Heart right ventricle (tissue), 16 donors: Measurements from ENCODE around the gene TMEM97. TPM values are rescaled to one million over a fixed set of nuclear protein-coding genes. Genes with fewer than 3 reads are reported as not detected.
"Not testable (repeated sequence)": the region's sequence is repeated elsewhere in the genome, so short reads cannot be mapped to it uniquely, and the experiment has no call there.

Experiments
- ATAC-seq, 8 donors: fragments of 200-7000 bp; cut with Tn5 transposase; one replicate each; pipeline ENCODE4 v1.9.1; 2020; ENCODE audit warnings: mild to moderate bottlenecking in 8 of 8, moderate library complexity in 8 of 8, moderate number of reproducible peaks in 1 of 8
- DNase-seq, 2 donors: peaks; one replicate each; pipeline ENCODE4 v3.0.0-alpha.2; 2020
- H3K27ac ChIP-seq, 10 donors: fragments of 200-600 bp; sonication (generic) in 2 of 10; one replicate each; pipeline versions ENCODE4 v1.5.0 to v1.8.0; 2020 to 2022; ENCODE audit warnings: mild to moderate bottlenecking in 3 of 10
- H3K27me3 ChIP-seq, 7 donors: fragments of 200-600 bp; one replicate each; pipeline ENCODE4 v1.8.0; 2021 to 2022; ENCODE audit warnings: mild to moderate bottlenecking in 2 of 7
- H3K36me3 ChIP-seq, 9 donors: fragments of 200-600 bp; sonication (generic) in 1 of 9; one replicate each; pipeline versions ENCODE4 v1.5.0 to v1.8.0; 2020 to 2022; ENCODE audit warnings: mild to moderate bottlenecking in 2 of 9
- H3K4me1 ChIP-seq, 9 donors: fragments of 200-600 bp; sonication (generic) in 1 of 9; one replicate each; pipeline versions ENCODE4 v1.5.0 to v1.8.0; 2020 to 2022; ENCODE audit warnings: mild to moderate bottlenecking in 4 of 9
- H3K4me3 ChIP-seq, 10 donors: fragments of 200-600 bp; sonication (generic) in 2 of 10; one replicate each; pipeline versions ENCODE4 v1.5.0 to v1.8.0; 2020 to 2022; ENCODE audit warnings: mild to moderate bottlenecking in 7 of 10, moderate library complexity in 2 of 10
- H3K9me3 ChIP-seq, 11 donors: fragments of 200-600 bp in 10 of 11; sonication (generic) in 2 of 11; one replicate each; pipeline versions ENCODE4 v1.5.0 to v1.8.0; 2013 to 2022; ENCODE audit warnings: mild to moderate bottlenecking in 2 of 11, control low read depth in 1 of 11, moderate library complexity in 1 of 11
- CTCF ChIP-seq, 9 donors: fragments of 200-600 bp; sonication (generic) in 2 of 9; IDR thresholded peaks; one replicate each; pipeline versions ENCODE4 v1.5.0 to v1.8.0; 2021 to 2022; ENCODE audit warnings: antibody characterized with exemption in 9 of 9, mild to moderate bottlenecking in 5 of 9, moderate library complexity in 1 of 9
- WGBS, 2 donors: extraction: QIAGEN DNeasy Blood & Tissue Kit; methylation state at CpG; one replicate each; pipeline ENCODE4 v1.1.7; 2013; ENCODE audit warnings: inconsistent platforms in 1 of 2; 5-methylcytosine and 5-hydroxymethylcytosine counted together
- intact Hi-C, 10 donors: fragments of 100-400 bp; cut with DNase I; formaldehyde crosslinking; loops; one replicate each; pipeline versions ENCODE4 v1.11.1 to v1.14.2; 2022
- polyA plus RNA-seq, 2 donors: library from polyadenylated mRNA; stranded (reverse); fragments of 200-250 nt; gene quantifications; one replicate each; pipeline ENCODE4 v1.2.3, GENCODE V29; 2013
- total RNA-seq, 10 donors: library from RNA; stranded (reverse); fragmentation: NEBNext Ultra II Directional in 3 of 10; extraction: Animal tissue kit (Norgen Biotek cat#: 25700) in 3 of 10; gene quantifications; one replicate each; pipeline versions ENCODE4 v1.2.1 to v1.2.4, GENCODE V29; 2021 to 2023
- donor health status: Arrhythmogenic right ventricular cardiomyopathy.
- donor health status: ischemic (EF 13 %, LVEDD 7.1; RV severe dilation, severe dysfunction).
- donor health status: healthy with polysubstance abuse.
- donor health status: DM: no; HTN: yes; CAD: no.
- donor health status: DM: no; HTN: no; CAD: no.
- donor health status: ischemic (EF 25% LVEDD 6.9; RV normal size, moderate dysfunction).
- donor health status: ischemic (EF 25% LVEDD 5.7; RV mildly dilated, moderate dysfunction).
- donor health status: healthy.
- donor health status: DM: yes; HTN: yes; CAD: no.
- donor health status: Ischemic cardiomyopathy.
- donor health status: ischemic (EF 35%, LVEDD 5.7; RV mildly dilated, moderate dysfunction).
- donor health status: nonischemic (EF 11% LVEDD 7.7; RV severe dilation, severe dysfunction).
- donor health status: DM: yes; HTN: yes; CAD: no.
- donor health status: PGD.
- donor health status: ischemic (EF 29% LVEDD 5.4; RV normal size, mild dysfunction).
- donor health status: nonischemic (EF 23%, LVEDD 6.1; RV moderate dilation, normal function).

Gene TMEM97
- total and polyA plus RNA-seq, 12 donors = 1.6 to 5.2 (median 3.2) TPM

- 71 to 72% methylated on average over 1 of the region's 1 CpG for WGBS, 2 donors
- peaks cover 0 to 17% (median 7%) of the 10 kb centered on the region in 7 donors for H3K27me3 ChIP-seq
- no peak overlapping the region for H3K27ac ChIP-seq
- no peaks in the 10 kb centered on the region for H3K4me1 ChIP-seq
- intact Hi-C loops = no loop called here
- DNase-seq (no peak), ATAC-seq (no peak)
- no peak overlapping the region for H3K4me3 ChIP-seq
- TF ChIP-seq CTCF (IDR thresholded peaks at IDR 0.05) = no peak
- no peaks in the 10 kb centered on the region for H3K36me3 ChIP-seq
- no peaks in the 10 kb centered on the region for H3K9me3 ChIP-seq
Observed at GRCh38 chr17:28291780-28292330, 27.1 kb upstream of the TMEM97 start.

GRCh38 chr17:28292878-28293277 lies 26.1 kb upstream of the TMEM97 start:
- ATAC-seq, H3K4me1 ChIP-seq, H3K27ac ChIP-seq, H3K4me3 ChIP-seq, H3K36me3 ChIP-seq, intact Hi-C loops, DNase-seq, H3K9me3 ChIP-seq: not testable (repeated sequence)
- 82 to 87% methylated on average over 12 of the region's 12 CpGs for WGBS, 2 donors
- H3K27me3 ChIP-seq = peaks cover 0 to 17% (median 7%) of the 10 kb centered on the region in 7 donors

GRCh38 chr17:28293994-28294393 lies 25.0 kb upstream of the TMEM97 start:
- ATAC-seq = no peak
- Histone ChIP-seq H3K36me3 (no peaks in the 10 kb centered on the region), H3K9me3 (no peaks in the 10 kb centered on the region), H3K4me3 (no peak overlapping the region), H3K4me1 (no peaks in the 10 kb centered on the region), H3K27me3 (peaks cover 0 to 17% (median 7%) of the 10 kb centered on the region in 7 donors), H3K27ac (no peak overlapping the region)
- intact Hi-C loops = no loop called here
- no peak for TF ChIP-seq CTCF (IDR thresholded peaks at IDR 0.05)
- no peak for DNase-seq
- WGBS, 2 donors = 81 to 84% methylated on average over 6 of the region's 6 CpGs

- ATAC-seq = no peak
- H3K4me1 ChIP-seq = no peaks in the 10 kb centered on the region
- no peak overlapping the region for H3K27ac ChIP-seq
- no peaks in the 10 kb centered on the region for H3K36me3 ChIP-seq
- no peak for DNase-seq
- no peak overlapping the region for H3K4me3 ChIP-seq
- H3K27me3 ChIP-seq = peaks cover 0 to 17% (median 7%) of the 10 kb centered on the region in 7 donors
- TF ChIP-seq CTCF (IDR thresholded peaks at IDR 0.05) = no peak
- intact Hi-C loops = no loop called here
- WGBS, 2 donors = 72% methylated on average over 3 of the region's 3 CpGs
- H3K9me3 ChIP-seq = no peaks in the 10 kb centered on the region
Observed at GRCh38 chr17:28295677-28296578, 23.1 kb upstream of the TMEM97 start.

GRCh38 chr17:28298449-28298848 lies 20.6 kb upstream of the TMEM97 start:
- intact Hi-C loops = no loop called here
- Histone ChIP-seq H3K9me3 (no peaks in the 10 kb centered on the region), H3K36me3 (no peaks in the 10 kb centered on the region), H3K4me1 (no peaks in the 10 kb centered on the region), H3K4me3 (no peak overlapping the region), H3K27me3 (peaks cover 0 to 17% (median 7%) of the 10 kb centered on the region in 7 donors), H3K27ac (no peak overlapping the region)
- 78 to 84% methylated on average over 3 of the region's 3 CpGs for WGBS, 2 donors
- DNase-seq = no peak
- ATAC-seq = no peak
- TF ChIP-seq CTCF (IDR thresholded peaks at IDR 0.05) = no peak
